ENCODE data around the gene ATRNL1.
"Not testable (repeated sequence)": the region's sequence is repeated elsewhere in the genome, so short reads cannot be mapped to it uniquely, and the experiment has no call there.

ATRNL1 gene

GRCh38 chr10:115745943-115746342 lies 652.8 kb downstream of the ATRNL1 start:
- no peak for DNase-seq (ENCODE audit: low read depth, low spot score)

GRCh38 chr10:115747811-115748210 lies 654.6 kb downstream of the ATRNL1 start:
- no peak for DNase-seq (ENCODE audit: low read depth, low spot score)

- DNase-seq (ENCODE audit: low read depth, low spot score) = peak; percentile 65
These were observed 665.3 kb downstream of the ATRNL1 start for GRCh38 chr10:115758488-115758887.

- no peak for DNase-seq (ENCODE audit: low read depth, low spot score)
These were observed 667.0 kb downstream of the ATRNL1 start for GRCh38 chr10:115760131-115760530.

GRCh38 chr10:115761166-115761565 lies 668.0 kb downstream of the ATRNL1 start:
- DNase-seq (ENCODE audit: low read depth, low spot score) = no peak

GRCh38 chr10:115762029-115762428 lies 668.9 kb downstream of the ATRNL1 start:
- no peak for DNase-seq (ENCODE audit: low read depth, low spot score)

- no peak for DNase-seq (ENCODE audit: low read depth, low spot score)
These were observed 678.6 kb downstream of the ATRNL1 start for GRCh38 chr10:115771755-115772154.

- DNase-seq (ENCODE audit: low read depth, low spot score) = no peak
These were observed 679.4 kb downstream of the ATRNL1 start for GRCh38 chr10:115772606-115773005.

GRCh38 chr10:115773832-115774231 lies 680.7 kb downstream of the ATRNL1 start:
- DNase-seq (ENCODE audit: low read depth, low spot score) = no peak

GRCh38 chr10:115774721-115775120 lies 681.6 kb downstream of the ATRNL1 start:
- DNase-seq (ENCODE audit: low read depth, low spot score) = no peak

GRCh38 chr10:115777646-115778045 lies 684.5 kb downstream of the ATRNL1 start:
- no peak for DNase-seq (ENCODE audit: low read depth, low spot score)

GRCh38 chr10:115790220-115790619 lies 697.1 kb downstream of the ATRNL1 start:
- no peak for DNase-seq (ENCODE audit: low read depth, low spot score)

GRCh38 chr10:115795964-115796363 lies 702.8 kb downstream of the ATRNL1 start:
- DNase-seq (ENCODE audit: low read depth, low spot score) = no peak

- no peak for DNase-seq (ENCODE audit: low read depth, low spot score)
These were observed 708.3 kb downstream of the ATRNL1 start for GRCh38 chr10:115801457-115801856.

- DNase-seq (ENCODE audit: low read depth, low spot score) = no peak
These were observed 708.8 kb downstream of the ATRNL1 start for GRCh38 chr10:115801992-115802391.

- DNase-seq (ENCODE audit: low read depth, low spot score) = no peak
These were observed 709.7 kb downstream of the ATRNL1 start for GRCh38 chr10:115802911-115803310.

GRCh38 chr10:115814542-115814941 lies 721.4 kb downstream of the ATRNL1 start:
- DNase-seq (ENCODE audit: low read depth, low spot score) = no peak

GRCh38 chr10:115818012-115818411 lies 724.8 kb downstream of the ATRNL1 start:
- no peak for DNase-seq (ENCODE audit: low read depth, low spot score)

GRCh38 chr10:115826396-115826795 lies 733.2 kb downstream of the ATRNL1 start:
- DNase-seq (ENCODE audit: low read depth, low spot score) = no peak

GRCh38 chr10:115827231-115828009 lies 734.3 kb downstream of the ATRNL1 start:
- DNase-seq (ENCODE audit: low read depth, low spot score) = no peak

GRCh38 chr10:115828182-115828581 lies 735.0 kb downstream of the ATRNL1 start:
- not testable (repeated sequence) for DNase-seq (ENCODE audit: low read depth, low spot score)

GRCh38 chr10:115829521-115830205 lies 736.5 kb downstream of the ATRNL1 start:
- peak; percentile 3 for DNase-seq (ENCODE audit: low read depth, low spot score)

Measured in ELF-1 (cell line).